ENCODE data around the gene GNAT2.
A peak's percentile ranks its signal among the peaks of the same experiment; 100 is the strongest.

The GNAT2 gene

DNA sequence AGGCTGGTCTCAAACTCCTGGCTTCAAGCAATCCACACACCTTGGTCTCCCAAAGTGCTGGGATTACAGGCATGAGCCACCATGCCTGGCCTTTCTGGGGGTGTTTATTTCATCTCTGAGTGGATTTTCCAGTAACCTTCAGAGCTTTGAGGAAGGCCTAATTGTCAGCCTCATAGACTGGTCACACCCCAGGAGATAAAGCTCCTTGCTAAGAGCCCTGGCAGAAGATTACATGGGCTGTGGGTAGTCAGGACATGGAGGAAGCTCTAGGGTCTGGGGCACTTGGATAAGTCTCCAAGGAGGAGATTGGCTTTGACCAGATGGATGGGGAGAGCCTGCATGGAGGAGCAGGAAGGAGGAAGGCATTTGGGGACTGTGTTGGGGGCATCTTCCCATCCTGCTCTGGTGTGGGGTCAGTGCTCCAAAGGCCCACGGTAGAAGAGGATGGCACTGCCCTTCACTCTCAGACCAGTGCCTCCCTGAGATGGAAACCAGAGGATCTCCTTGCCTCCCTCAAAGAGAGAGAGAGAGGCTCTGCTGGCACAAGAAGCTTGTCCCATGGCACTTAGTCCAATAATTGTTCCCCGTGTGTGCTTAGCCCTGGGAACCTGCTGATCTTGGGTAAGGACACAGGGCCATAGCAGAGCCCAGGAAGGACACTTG, 21.8 kb upstream of the GNAT2 start:
- Histone ChIP-seq H3K4me3 (replicated peaks; ENCODE audit: low read depth, low read length) (no peak overlapping the region), H3K27me3 (replicated peaks; ENCODE audit: control insufficient read depth, insufficient read depth, low read length) (no peaks in the 10 kb centered on the region), H3K36me3 (ENCODE audit: control insufficient read depth, insufficient read depth, low read length) (no peaks in the 10 kb centered on the region)
- no peak for DNase-seq (ENCODE audit: extremely low read depth, insufficient read length)
- TF ChIP-seq, protein P1, sequence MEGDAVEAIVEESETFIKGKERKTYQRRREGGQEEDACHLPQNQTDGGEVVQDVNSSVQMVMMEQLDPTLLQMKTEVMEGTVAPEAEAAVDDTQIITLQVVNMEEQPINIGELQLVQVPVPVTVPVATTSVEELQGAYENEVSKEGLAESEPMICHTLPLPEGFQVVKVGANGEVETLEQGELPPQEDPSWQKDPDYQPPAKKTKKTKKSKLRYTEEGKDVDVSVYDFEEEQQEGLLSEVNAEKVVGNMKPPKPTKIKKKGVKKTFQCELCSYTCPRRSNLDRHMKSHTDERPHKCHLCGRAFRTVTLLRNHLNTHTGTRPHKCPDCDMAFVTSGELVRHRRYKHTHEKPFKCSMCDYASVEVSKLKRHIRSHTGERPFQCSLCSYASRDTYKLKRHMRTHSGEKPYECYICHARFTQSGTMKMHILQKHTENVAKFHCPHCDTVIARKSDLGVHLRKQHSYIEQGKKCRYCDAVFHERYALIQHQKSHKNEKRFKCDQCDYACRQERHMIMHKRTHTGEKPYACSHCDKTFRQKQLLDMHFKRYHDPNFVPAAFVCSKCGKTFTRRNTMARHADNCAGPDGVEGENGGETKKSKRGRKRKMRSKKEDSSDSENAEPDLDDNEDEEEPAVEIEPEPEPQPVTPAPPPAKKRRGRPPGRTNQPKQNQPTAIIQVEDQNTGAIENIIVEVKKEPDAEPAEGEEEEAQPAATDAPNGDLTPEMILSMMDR (IDR thresholded peaks at IDR 0.05; ENCODE audit: insufficient read depth, low read length, poor library complexity, severe bottlenecking), result no peak

- TF ChIP-seq, protein P1 (IDR thresholded peaks at IDR 0.05; ENCODE audit: insufficient read depth, low read length, poor library complexity, severe bottlenecking), result peak; percentile 96
- no peak for DNase-seq (ENCODE audit: extremely low read depth, insufficient read length)
- H3K27me3 ChIP-seq (replicated peaks; ENCODE audit: control insufficient read depth, insufficient read depth, low read length), result no peaks in the 10 kb centered on the region
- no peaks in the 10 kb centered on the region for H3K36me3 ChIP-seq (ENCODE audit: control insufficient read depth, insufficient read depth, low read length)
- no peak overlapping the region for H3K4me3 ChIP-seq (replicated peaks; ENCODE audit: low read depth, low read length)
Measured at GRCh38 chr1:109640285-109640865, 21.0 kb upstream of the GNAT2 start.

GRCh38 chr1:109639841-109640184, 20.4 kb upstream of the GNAT2 start:
- no peak overlapping the region for H3K4me3 ChIP-seq (replicated peaks; ENCODE audit: low read depth, low read length)
- H3K27me3 ChIP-seq (replicated peaks; ENCODE audit: control insufficient read depth, insufficient read depth, low read length), result no peaks in the 10 kb centered on the region
- H3K36me3 ChIP-seq (ENCODE audit: control insufficient read depth, insufficient read depth, low read length), result no peaks in the 10 kb centered on the region
- TF ChIP-seq, protein P1 (IDR thresholded peaks at IDR 0.05; ENCODE audit: insufficient read depth, low read length, poor library complexity, severe bottlenecking), result no peak
- DNase-seq (ENCODE audit: extremely low read depth, insufficient read length), result no peak

DNA sequence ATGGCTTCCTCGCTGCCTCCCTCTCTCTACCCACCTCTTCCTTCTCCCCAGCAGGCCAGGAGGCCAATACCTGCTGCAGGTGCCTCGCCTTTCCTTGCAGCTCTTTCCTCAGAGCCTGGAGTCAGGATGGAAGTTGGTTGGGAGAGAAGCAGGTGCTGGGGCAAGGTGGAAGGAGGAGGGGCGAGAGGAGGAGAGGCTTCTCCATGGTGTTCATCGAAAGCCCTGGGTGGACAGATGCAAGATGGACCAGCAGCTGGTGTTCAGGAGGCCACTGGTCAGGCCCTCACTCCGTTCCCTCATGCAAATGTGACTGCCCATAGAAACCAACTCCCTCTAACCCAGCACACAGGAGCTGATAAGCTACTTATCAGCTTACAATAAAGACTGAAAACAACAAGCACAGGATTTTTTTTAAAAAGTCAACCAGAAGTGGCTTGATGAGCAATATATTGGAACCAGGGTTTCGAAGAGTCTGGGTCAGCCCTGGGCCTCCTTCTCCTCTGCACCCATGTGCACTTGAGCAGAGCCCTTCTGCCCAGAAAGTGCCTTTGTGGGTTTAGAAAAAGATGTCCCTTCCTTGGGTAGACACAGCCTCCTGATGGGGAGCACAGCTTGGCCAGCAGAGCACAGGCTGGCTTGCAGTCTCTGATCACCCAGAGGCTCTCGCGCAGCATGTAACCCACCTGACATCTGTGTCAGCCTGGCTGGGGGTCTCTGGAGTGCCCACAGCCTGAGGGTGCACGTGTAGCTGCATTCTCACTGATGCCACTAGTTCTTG, 19.8 kb upstream of the GNAT2 start:
- no peaks in the 10 kb centered on the region for H3K27me3 ChIP-seq (replicated peaks; ENCODE audit: control insufficient read depth, insufficient read depth, low read length)
- H3K36me3 ChIP-seq (ENCODE audit: control insufficient read depth, insufficient read depth, low read length), result no peaks in the 10 kb centered on the region
- TF ChIP-seq, protein P1 (IDR thresholded peaks at IDR 0.05; ENCODE audit: insufficient read depth, low read length, poor library complexity, severe bottlenecking), result no peak
- no peak for DNase-seq (ENCODE audit: extremely low read depth, insufficient read length)
- H3K4me3 ChIP-seq (replicated peaks; ENCODE audit: low read depth, low read length), result no peak overlapping the region

DNA sequence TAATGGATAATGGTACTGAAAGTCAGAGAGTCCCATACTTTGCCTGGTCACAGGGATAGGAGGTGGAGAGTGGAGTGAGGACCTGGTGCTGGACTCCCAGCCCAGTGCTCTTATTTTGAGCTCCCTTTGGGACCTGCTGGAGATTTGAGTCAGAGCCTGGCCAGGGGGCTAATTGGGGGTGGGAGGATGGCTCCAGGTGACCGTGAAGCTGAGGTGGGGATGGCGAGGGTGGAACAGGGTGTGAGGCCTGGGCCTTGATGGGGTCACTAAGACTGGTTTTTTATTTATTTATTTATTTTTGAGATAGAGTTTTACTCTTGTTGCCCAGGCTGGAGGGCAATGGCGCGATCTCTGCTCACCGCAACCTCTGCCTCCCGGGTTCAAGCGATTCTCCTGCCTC, 18.0 kb upstream of the GNAT2 start:
- no peak for DNase-seq (ENCODE audit: extremely low read depth, insufficient read length)
- no peaks in the 10 kb centered on the region for H3K27me3 ChIP-seq (replicated peaks; ENCODE audit: control insufficient read depth, insufficient read depth, low read length)
- no peaks in the 10 kb centered on the region for H3K36me3 ChIP-seq (ENCODE audit: control insufficient read depth, insufficient read depth, low read length)
- TF ChIP-seq, protein P1 (IDR thresholded peaks at IDR 0.05; ENCODE audit: insufficient read depth, low read length, poor library complexity, severe bottlenecking), result no peak
- H3K4me3 ChIP-seq (replicated peaks; ENCODE audit: low read depth, low read length), result no peak overlapping the region
